GM23338 (cell line): ENCODE results near the gene PPAN. TPM values are rescaled to one million over a fixed set of nuclear protein-coding genes. Genes with fewer than 3 reads are reported as not detected.

Experiments
- ATAC-seq: fragments of 200-7000 bp; cut with Tn5 transposase; 3 replicates; pipeline ENCODE4 v1.9.1; 2020
- DNase-seq: peaks from one replicate; pipeline ENCODE4 v3.0.0-alpha.2; 2015; ENCODE audit warnings: low spot score
- H2AFZ ChIP-seq: fragments of 200-600 bp; sonication (generic); 2 replicates; pipeline ENCODE4 v1.8.0; 2016; ENCODE audit warnings: antibody characterized with exemption, mild to moderate bottlenecking, moderate library complexity
- H3F3A ChIP-seq: fragments of 200-600 bp; sonication (generic); replicated peaks from 2 replicates; pipeline ENCODE4 v1.8.0; 2017; ENCODE audit warnings: antibody characterized with exemption, mixed run types, low read depth
- H3K27ac ChIP-seq: fragments of 200-600 bp; sonication (generic); 2 replicates; pipeline ENCODE4 v1.6.1; 2016; ENCODE audit warnings: low read depth
- H3K27me3 ChIP-seq: fragments of 200-600 bp; sonication (generic); 2 replicates; pipeline ENCODE4 v1.8.0; 2016; ENCODE audit warnings: mild to moderate bottlenecking, mixed run types, moderate library complexity; ENCODE audit not compliant: insufficient read depth
- H3K36me3 ChIP-seq: fragments of 200-600 bp; sonication (generic); 2 replicates; pipeline ENCODE4 v1.8.0; 2016; ENCODE audit warnings: mild to moderate bottlenecking; ENCODE audit not compliant: insufficient read depth
- H3K4me1 ChIP-seq: fragments of 200-600 bp; sonication (generic); 2 replicates; pipeline ENCODE4 v1.8.0; 2016; ENCODE audit warnings: mild to moderate bottlenecking, moderate library complexity; ENCODE audit not compliant: insufficient read depth
- H3K4me2 ChIP-seq: fragments of 200-600 bp; sonication (generic); 2 replicates; pipeline ENCODE4 v1.7.1; 2017; ENCODE audit warnings: mixed run types
- H3K4me3 ChIP-seq: fragments of 200-600 bp; sonication (generic); 2 replicates; pipeline ENCODE4 v1.6.1; 2016; ENCODE audit warnings: mixed run types
- H3K79me2 ChIP-seq: fragments of 200-600 bp; sonication (generic); replicated peaks from 2 replicates; pipeline ENCODE4 v1.8.0; 2017; ENCODE audit warnings: mild to moderate bottlenecking; ENCODE audit not compliant: insufficient read depth
- H3K9me2 ChIP-seq: fragments of 200-600 bp; sonication (generic); 2 replicates; pipeline ENCODE4 v1.8.0; 2017; ENCODE audit not compliant: insufficient read depth
- H4K20me1 ChIP-seq: fragments of 200-600 bp; sonication (generic); replicated peaks from 2 replicates; pipeline ENCODE4 v1.8.0; 2017; ENCODE audit warnings: mild to moderate bottlenecking; ENCODE audit not compliant: insufficient read depth
- H3K27ac Mint-ChIP-seq: 2 replicates; pipeline ENCODE4 v1.8.0; 2020; ENCODE audit warnings: inconsistent platforms, mild to moderate bottlenecking, moderate library complexity, mixed read lengths
- H3K27me3 Mint-ChIP-seq: 3 replicates; pipeline ENCODE4 v1.8.0; 2022; ENCODE audit warnings: low read depth, mild to moderate bottlenecking, moderate library complexity, mixed read lengths, inconsistent platforms; ENCODE audit not compliant: insufficient read depth, poor library complexity
- H3K36me3 Mint-ChIP-seq: 3 replicates; pipeline ENCODE4 v1.8.0; 2021; ENCODE audit warnings: low read depth, mild to moderate bottlenecking, inconsistent platforms, moderate library complexity, mixed read lengths
- H3K4me1 Mint-ChIP-seq: 3 replicates; pipeline ENCODE4 v1.8.0; 2020; ENCODE audit warnings: mild to moderate bottlenecking, inconsistent platforms, mixed read lengths
- H3K4me3 Mint-ChIP-seq: 3 replicates; pipeline ENCODE4 v1.8.0; 2021; ENCODE audit warnings: moderate library complexity, mild to moderate bottlenecking, inconsistent platforms, mixed read lengths
- H3K9me3 Mint-ChIP-seq: 3 replicates; pipeline ENCODE4 v1.8.0; 2020; ENCODE audit warnings: moderate library complexity, mild to moderate bottlenecking, inconsistent platforms, mixed read lengths
- CREB1 ChIP-seq: fragments of 250-450 bp; sonication (Bioruptor Pico); IDR thresholded peaks from 2 replicates; pipeline ENCODE4 v1.5.0; 2020; ENCODE audit warnings: low read depth, mild to moderate bottlenecking, moderate library complexity
- EZH2 ChIP-seq: fragments of 200-600 bp; sonication (generic); IDR thresholded peaks from one replicate; pipeline ENCODE4 v1.8.0; 2017; ENCODE audit warnings: antibody characterized with exemption, mild to moderate bottlenecking, low read depth; ENCODE audit not compliant: unreplicated experiment
- EZH2phosphoT487 ChIP-seq: fragments of 200-600 bp; sonication (generic); IDR thresholded peaks from one replicate; pipeline ENCODE4 v1.8.1; 2018; ENCODE audit warnings: antibody characterized with exemption; ENCODE audit not compliant: unreplicated experiment
- JUNB ChIP-seq: IDR thresholded peaks from one replicate; pipeline ENCODE4 v1.6.1; 2016; ENCODE audit warnings: antibody characterized with exemption; ENCODE audit not compliant: unreplicated experiment
- NANOG ChIP-seq: IDR thresholded peaks from 2 replicates; pipeline ENCODE4 v1.6.1; 2016; ENCODE audit warnings: antibody characterized with exemption, borderline replicate concordance
- POLR2AphosphoS5 ChIP-seq: IDR thresholded peaks from 2 replicates; pipeline ENCODE4 v1.6.1; 2016; ENCODE audit warnings: antibody characterized with exemption, low read depth
- STAT1 ChIP-seq: IDR thresholded peaks from one replicate; pipeline ENCODE4 v1.6.1; 2016; ENCODE audit warnings: antibody characterized with exemption; ENCODE audit not compliant: unreplicated experiment
- ZNF114 ChIP-seq: fragments of 250-450 bp; sonication (Bioruptor Pico); IDR thresholded peaks from 2 replicates; pipeline ENCODE4 v1.5.0; 2020; ENCODE audit warnings: mild to moderate bottlenecking, moderate library complexity
- ZNF331 ChIP-seq: fragments of 250-450 bp; sonication (Bioruptor Pico); IDR thresholded peaks from 2 replicates; pipeline ENCODE4 v1.5.0; 2020; ENCODE audit warnings: low read depth, mild to moderate bottlenecking, moderate library complexity
- polyA plus RNA-seq: library from polyadenylated mRNA; unstranded; fragments of >200 nt; fragmentation: Nextera tagmentation; extraction: Ambion mirVana; gene quantifications from 2 replicates; pipeline ENCODE4 v1.2.1, GENCODE V29; 2016
- total RNA-seq: library from RNA; depleted of rRNA; stranded (reverse); fragments of >200 nt; shearing (Covaris generic); gene quantifications from 2 replicates; pipeline ENCODE4 v1.2.3, GENCODE V29; 2014
- TF ChIP-seq, protein P1 (sequence below): IDR thresholded peaks from 2 replicates; pipeline ENCODE4 v1.6.1; 2016; ENCODE audit warnings: antibody characterized with exemption
- TF ChIP-seq, protein P2 (sequence below): IDR thresholded peaks from one replicate; pipeline ENCODE4 v1.6.1; 2018; ENCODE audit warnings: antibody characterized with exemption; ENCODE audit not compliant: unreplicated experiment
- TF ChIP-seq, protein P3 (sequence below), 2 experiments: fragments of 200-600 bp in 1 of 2; sonication (generic) in 1 of 2; conservative IDR thresholded peaks; 2 replicates each; pipeline versions ENCODE4 v1.5.1 to v1.6.1; 2016 to 2017; ENCODE audit warnings: antibody characterized with exemption in 2 of 2, low read depth in 2 of 2, mild to moderate bottlenecking in 2 of 2, moderate library complexity in 1 of 2

PPAN gene
- total and polyA plus RNA-seq, 2 experiments from 2014 or later, result 71.8 to 81.9 TPM

DNA sequence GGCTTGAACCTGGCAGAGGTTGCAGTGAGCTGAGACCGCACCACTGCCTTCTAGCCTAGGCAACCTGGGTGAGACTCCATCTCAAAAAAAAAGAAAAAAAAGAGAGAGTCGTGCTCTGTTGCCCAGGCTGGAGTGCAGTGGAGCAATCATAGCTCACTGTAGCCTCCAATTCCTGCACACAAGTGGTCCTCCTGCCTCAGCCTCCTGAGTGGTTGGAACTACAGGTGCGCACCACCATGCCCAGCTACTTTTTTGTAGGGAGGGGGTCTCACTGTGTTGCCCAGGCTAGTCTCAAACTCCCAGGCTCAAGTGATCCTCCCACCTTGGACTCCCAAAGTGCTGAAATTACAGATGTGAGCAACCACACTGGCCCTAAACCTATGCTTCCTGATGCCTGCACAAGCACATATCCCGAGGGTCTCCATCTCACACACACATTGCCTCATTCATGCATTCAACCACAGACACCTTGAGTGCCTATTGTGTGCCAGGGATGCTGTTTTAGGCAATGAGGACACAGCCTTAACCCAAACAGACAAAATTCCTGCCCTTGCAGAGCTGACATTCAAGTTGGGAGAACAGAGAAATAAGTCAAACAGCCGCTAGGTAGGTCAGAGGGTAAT lies 5.9 kb upstream of the PPAN start (continued):
- no peak for TF ChIP-seq CREB1 (CRISPR knock-in tag)
- TF ChIP-seq, protein P1, sequence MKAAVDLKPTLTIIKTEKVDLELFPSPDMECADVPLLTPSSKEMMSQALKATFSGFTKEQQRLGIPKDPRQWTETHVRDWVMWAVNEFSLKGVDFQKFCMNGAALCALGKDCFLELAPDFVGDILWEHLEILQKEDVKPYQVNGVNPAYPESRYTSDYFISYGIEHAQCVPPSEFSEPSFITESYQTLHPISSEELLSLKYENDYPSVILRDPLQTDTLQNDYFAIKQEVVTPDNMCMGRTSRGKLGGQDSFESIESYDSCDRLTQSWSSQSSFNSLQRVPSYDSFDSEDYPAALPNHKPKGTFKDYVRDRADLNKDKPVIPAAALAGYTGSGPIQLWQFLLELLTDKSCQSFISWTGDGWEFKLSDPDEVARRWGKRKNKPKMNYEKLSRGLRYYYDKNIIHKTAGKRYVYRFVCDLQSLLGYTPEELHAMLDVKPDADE, result no peak
- TF ChIP-seq JUNB, result no peak
- TF ChIP-seq ZNF114 (CRISPR knock-in tag), result no peak
- TF ChIP-seq ZNF331 (CRISPR knock-in tag), result no peak
- TF ChIP-seq NANOG, result no peak
- TF ChIP-seq, protein P2, sequence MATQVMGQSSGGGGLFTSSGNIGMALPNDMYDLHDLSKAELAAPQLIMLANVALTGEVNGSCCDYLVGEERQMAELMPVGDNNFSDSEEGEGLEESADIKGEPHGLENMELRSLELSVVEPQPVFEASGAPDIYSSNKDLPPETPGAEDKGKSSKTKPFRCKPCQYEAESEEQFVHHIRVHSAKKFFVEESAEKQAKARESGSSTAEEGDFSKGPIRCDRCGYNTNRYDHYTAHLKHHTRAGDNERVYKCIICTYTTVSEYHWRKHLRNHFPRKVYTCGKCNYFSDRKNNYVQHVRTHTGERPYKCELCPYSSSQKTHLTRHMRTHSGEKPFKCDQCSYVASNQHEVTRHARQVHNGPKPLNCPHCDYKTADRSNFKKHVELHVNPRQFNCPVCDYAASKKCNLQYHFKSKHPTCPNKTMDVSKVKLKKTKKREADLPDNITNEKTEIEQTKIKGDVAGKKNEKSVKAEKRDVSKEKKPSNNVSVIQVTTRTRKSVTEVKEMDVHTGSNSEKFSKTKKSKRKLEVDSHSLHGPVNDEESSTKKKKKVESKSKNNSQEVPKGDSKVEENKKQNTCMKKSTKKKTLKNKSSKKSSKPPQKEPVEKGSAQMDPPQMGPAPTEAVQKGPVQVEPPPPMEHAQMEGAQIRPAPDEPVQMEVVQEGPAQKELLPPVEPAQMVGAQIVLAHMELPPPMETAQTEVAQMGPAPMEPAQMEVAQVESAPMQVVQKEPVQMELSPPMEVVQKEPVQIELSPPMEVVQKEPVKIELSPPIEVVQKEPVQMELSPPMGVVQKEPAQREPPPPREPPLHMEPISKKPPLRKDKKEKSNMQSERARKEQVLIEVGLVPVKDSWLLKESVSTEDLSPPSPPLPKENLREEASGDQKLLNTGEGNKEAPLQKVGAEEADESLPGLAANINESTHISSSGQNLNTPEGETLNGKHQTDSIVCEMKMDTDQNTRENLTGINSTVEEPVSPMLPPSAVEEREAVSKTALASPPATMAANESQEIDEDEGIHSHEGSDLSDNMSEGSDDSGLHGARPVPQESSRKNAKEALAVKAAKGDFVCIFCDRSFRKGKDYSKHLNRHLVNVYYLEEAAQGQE, result no peak
- no peak for TF ChIP-seq EZH2
- no peak for TF ChIP-seq EZH2phosphoT487
- TF ChIP-seq, protein P3, sequence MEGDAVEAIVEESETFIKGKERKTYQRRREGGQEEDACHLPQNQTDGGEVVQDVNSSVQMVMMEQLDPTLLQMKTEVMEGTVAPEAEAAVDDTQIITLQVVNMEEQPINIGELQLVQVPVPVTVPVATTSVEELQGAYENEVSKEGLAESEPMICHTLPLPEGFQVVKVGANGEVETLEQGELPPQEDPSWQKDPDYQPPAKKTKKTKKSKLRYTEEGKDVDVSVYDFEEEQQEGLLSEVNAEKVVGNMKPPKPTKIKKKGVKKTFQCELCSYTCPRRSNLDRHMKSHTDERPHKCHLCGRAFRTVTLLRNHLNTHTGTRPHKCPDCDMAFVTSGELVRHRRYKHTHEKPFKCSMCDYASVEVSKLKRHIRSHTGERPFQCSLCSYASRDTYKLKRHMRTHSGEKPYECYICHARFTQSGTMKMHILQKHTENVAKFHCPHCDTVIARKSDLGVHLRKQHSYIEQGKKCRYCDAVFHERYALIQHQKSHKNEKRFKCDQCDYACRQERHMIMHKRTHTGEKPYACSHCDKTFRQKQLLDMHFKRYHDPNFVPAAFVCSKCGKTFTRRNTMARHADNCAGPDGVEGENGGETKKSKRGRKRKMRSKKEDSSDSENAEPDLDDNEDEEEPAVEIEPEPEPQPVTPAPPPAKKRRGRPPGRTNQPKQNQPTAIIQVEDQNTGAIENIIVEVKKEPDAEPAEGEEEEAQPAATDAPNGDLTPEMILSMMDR (conservative IDR thresholded peaks at IDR 0.05; ENCODE audit: low read depth in 2 of 2), result no peak
- TF ChIP-seq POLR2AphosphoS5, result no peak

DNA sequence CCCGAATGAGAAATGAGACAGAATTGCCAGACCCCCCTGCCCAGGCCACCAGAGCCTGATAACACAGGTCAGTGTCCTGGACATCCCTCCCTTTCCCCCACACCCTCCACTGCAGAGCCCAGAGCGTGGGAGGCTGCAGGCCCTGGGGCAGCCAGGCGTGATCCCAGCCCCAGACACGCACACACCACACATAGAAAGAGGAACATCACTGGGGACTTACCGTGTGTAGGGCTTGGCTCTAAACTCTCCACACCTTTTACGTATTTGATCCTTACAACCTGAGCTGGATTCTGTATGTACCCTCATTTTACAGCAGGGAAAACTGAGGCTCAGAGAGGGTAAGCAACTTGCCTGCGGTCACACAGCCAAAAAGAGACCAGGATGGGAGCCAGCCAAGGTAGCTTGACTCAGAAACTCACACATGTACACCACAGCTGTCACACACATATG lies 3.4 kb upstream of the PPAN start:
- no peaks in the 10 kb centered on the region for H4K20me1 ChIP-seq
- no peak overlapping the region for H2AFZ ChIP-seq
- H3K4me3 ChIP-seq, result no peak overlapping the region
- H3K4me2 ChIP-seq, result no peak overlapping the region
- peaks cover 13% of the 10 kb centered on the region for H3K36me3 Mint-ChIP-seq
- no peaks in the 10 kb centered on the region for H3K9me3 Mint-ChIP-seq
- H3K27me3 Mint-ChIP-seq, result peaks cover 24% of the 10 kb centered on the region
- ATAC-seq (no peak), DNase-seq (no peak)
- peaks cover 7% of the 10 kb centered on the region; the same call in 1 of the 2 replicates for H3K4me1 ChIP-seq
- H3F3A ChIP-seq, result peaks cover 9% of the 10 kb centered on the region; the same call in 1 of the 2 replicates
- peaks cover 16% of the 10 kb centered on the region for H3K79me2 ChIP-seq
- peaks cover 9% of the 10 kb centered on the region for H3K4me1 Mint-ChIP-seq
- H3K27ac ChIP-seq, result no peak overlapping the region
- H3K27me3 ChIP-seq, result no peaks in the 10 kb centered on the region
- no peak overlapping the region for H3K27ac Mint-ChIP-seq
- H3K4me3 Mint-ChIP-seq, result no peak overlapping the region
- H3K36me3 ChIP-seq, result peaks cover 10% of the 10 kb centered on the region; the same call in 1 of the 2 replicates
- H3K9me2 ChIP-seq, result no peaks in the 10 kb centered on the region
- TF ChIP-seq STAT1, result no peak
- TF ChIP-seq JUNB, result no peak
- TF ChIP-seq, protein P1, result no peak
- no peak for TF ChIP-seq CREB1 (CRISPR knock-in tag)
- no peak for TF ChIP-seq ZNF114 (CRISPR knock-in tag)
- no peak for TF ChIP-seq NANOG
